GM12878 (cell line): ENCODE results near the gene CNGA1. TPM values are rescaled to one million over a fixed set of nuclear protein-coding genes. Genes with fewer than 3 reads are reported as not detected.
"Not testable (repeated sequence)": the region's sequence is repeated elsewhere in the genome, so short reads cannot be mapped to it uniquely, and the experiment has no call there.

Experiments
- ATAC-seq: fragments of 200-7000 bp; cut with Tn5 transposase; 3 replicates; pipeline ENCODE4 v1.9.1; 2020; ENCODE audit warnings: mild to moderate bottlenecking, moderate library complexity
- BruUV-seq: library from RNA; stranded (reverse); fragments of 400-500 nt; replicated peaks from 2 replicates; lab custom pipeline; 2021; lab: Mats Ljungman, UMichigan
- CTCF ChIA-PET: fragments of 300-600 bp; sonication (Branson Sonifier 250); formaldehyde crosslinking; extraction: SDS; loops from one replicate; lab custom pipeline; 2021; ENCODE audit warnings: inconsistent platforms; lab: Yijun Ruan, JAX
- POLR2A ChIA-PET: fragments of 350-600 bp; formaldehyde crosslinking; extraction: SDS; loops from one replicate; lab custom pipeline; 2021; ENCODE audit warnings: inconsistent platforms; lab: Charles Lee
- RAD21 ChIA-PET: fragments of 300-600 bp; sonication (Branson Sonifier 250); formaldehyde crosslinking; loops from one replicate; lab custom pipeline; 2023; ENCODE audit warnings: antibody characterized with exemption; ENCODE audit not compliant: unreplicated experiment; lab: Charles Lee
- SMC1A ChIA-PET: fragments of 300-600 bp; sonication (Branson Sonifier 250); formaldehyde crosslinking; loops from one replicate; lab custom pipeline; 2023; ENCODE audit not compliant: unreplicated experiment, uncharacterized antibody; lab: Charles Lee
- DNase-seq: peaks from one replicate; pipeline ENCODE4 v3.0.0-alpha.2; 2011; ENCODE audit warnings: low read depth, low spot score
- FAIRE-seq: peaks from 3 replicates; lab custom pipeline; 2011; peaks lifted over from hg19 to GRCh38; lab: Jason Lieb, UNC
- H2AFZ ChIP-seq: 2 replicates; pipeline ENCODE4 v1.6.0; 2011; ENCODE audit warnings: low read depth, low read length, control low read depth; ENCODE audit not compliant: control insufficient read depth
- H3K27ac ChIP-seq: 2 replicates; pipeline ENCODE4 v1.5.1; 2011; ENCODE audit warnings: control low read depth; ENCODE audit not compliant: control insufficient read depth, insufficient read depth
- H3K27me3 ChIP-seq, 2 experiments: replicated peaks in 1 of 2; 2 replicates each; pipeline versions ENCODE4 v1.6.0 to v1.6.1; 2011; ENCODE audit warnings: low read length in 1 of 2; ENCODE audit not compliant: control insufficient read depth in 2 of 2, insufficient read depth in 2 of 2
- H3K36me3 ChIP-seq, 2 experiments: 2 replicates each; pipeline ENCODE4 v1.5.1; 2011; ENCODE audit warnings: low read length in 1 of 2; ENCODE audit not compliant: control insufficient read depth in 2 of 2, insufficient read depth in 2 of 2
- H3K4me1 ChIP-seq: 2 replicates; pipeline ENCODE4 v1.6.1; 2011; ENCODE audit warnings: mild to moderate bottlenecking, low read length, moderate library complexity, mixed read lengths; ENCODE audit not compliant: control insufficient read depth, insufficient read depth
- H3K4me2 ChIP-seq: 2 replicates; pipeline ENCODE4 v1.6.0; 2011; ENCODE audit warnings: control low read depth; ENCODE audit not compliant: control insufficient read depth, insufficient read depth
- H3K4me3 ChIP-seq: fragments of 200-600 bp; sonication (generic); 2 replicates; pipeline ENCODE4 v1.5.1; 2016
- H3K79me2 ChIP-seq: 2 replicates; pipeline ENCODE4 v1.6.0; 2011; ENCODE audit warnings: low read length; ENCODE audit not compliant: control insufficient read depth, insufficient read depth
- H3K9ac ChIP-seq: 2 replicates; pipeline ENCODE4 v1.8.0; 2011; ENCODE audit warnings: low read length, control low read depth, mixed read lengths; ENCODE audit not compliant: control insufficient read depth, insufficient read depth
- H3K9me3 ChIP-seq: replicated peaks from 3 replicates; pipeline ENCODE4 v1.5.1; 2011; ENCODE audit warnings: mild to moderate bottlenecking, low read length; ENCODE audit not compliant: control insufficient read depth, insufficient read depth
- H4K20me1 ChIP-seq: 2 replicates; pipeline ENCODE4 v1.6.0; 2011; ENCODE audit not compliant: control insufficient read depth, insufficient read depth
- CHD4 ChIP-seq: fragments of 200-600 bp; sonication (generic); IDR thresholded peaks from 2 replicates; pipeline ENCODE4 v1.6.1; 2016; ENCODE audit warnings: mild to moderate bottlenecking
- HCFC1 ChIP-seq: fragments of 150-350 bp; IDR thresholded peaks from 2 replicates; pipeline ENCODE4 v1.6.1; 2014; ENCODE audit warnings: low read length
- RELB ChIP-seq: fragments of 450-650 bp; IDR thresholded peaks from 2 replicates; pipeline ENCODE4 v1.6.1; 2017; ENCODE audit warnings: low read depth, mild to moderate bottlenecking, moderate library complexity
- WGBS: methylation state at CpG from one replicate; pipeline ENCODE4 v1.1.6; 2016; ENCODE audit warnings: low lambda C conversion rate; ENCODE audit not compliant: insufficient replicate concordance, insufficient coverage; ENCODE audit errors: missing lambda C conversion rate; 5-methylcytosine and 5-hydroxymethylcytosine counted together
- in situ Hi-C: fragments of 300-500 bp; cut with MboI; formaldehyde crosslinking; loops from 9 replicates; pipeline ENCODE4 v1.14.3; 2018; ENCODE audit warnings: mixed read lengths
- intact Hi-C: fragments of 100-400 bp; cut with micrococcal nuclease; formaldehyde crosslinking; loops from one replicate; pipeline ENCODE4 v1.14.2; 2022; ENCODE audit not compliant: unreplicated experiment
- polyA plus RNA-seq, 11 experiments: library from polyadenylated mRNA; depleted of rRNA in 4 of 11; unstranded in 6 of 11; stranded (reverse) in 5 of 11; fragments of >200 nt; fragmentation: Nextera tagmentation in 4 of 11; fragmentation: Illumina TruSeq in 1 of 11; extraction: Ambion mirVana in 4 of 11; extraction: Trizol in 1 of 11; gene quantifications; 1 replicate in 1 of 11; 2 replicates in 10 of 11; pipeline versions ENCODE4 v1.2.1 to v1.2.3, GENCODE V29; 2011 to 2016; ENCODE audit warnings: inconsistent platforms in 2 of 11, missing spikeins in 2 of 11, low read depth in 1 of 11
- total RNA-seq, 4 experiments: library from RNA; depleted of rRNA in 3 of 4; stranded (reverse); fragments of >200 nt in 3 of 4; fragmentation: Illumina TruSeq in 1 of 4; extraction: Trizol in 1 of 4; gene quantifications; 2 replicates each; pipeline versions ENCODE4 v1.2.1 to v1.2.3, GENCODE V29; 2013 to 2021

CNGA1 gene
- total and polyA plus RNA-seq, 10 of the 15 experiments (the other 5 are each of a cell fraction or from before 2014, with no cell fraction given) = 0.38 to 14.2 (median 5.1) TPM

- Histone ChIP-seq H3K4me3 (no peak overlapping the region), H3K9me3 (peaks cover 3% of the 10 kb centered on the region), H4K20me1 (no peaks in the 10 kb centered on the region), H2AFZ (no peak overlapping the region), H3K27ac (no peak overlapping the region), H3K4me1 (no peaks in the 10 kb centered on the region), H3K79me2 (no peaks in the 10 kb centered on the region), H3K27me3 (no peaks in the 10 kb centered on the region), H3K4me2 (no peak overlapping the region), H3K36me3 (no peaks in the 10 kb centered on the region), H3K9ac (no peak overlapping the region)
- FAIRE-seq = no peak
- whole genome bisulfite sequencing = 59% methylated on average over 4 of the region's 4 CpGs
- intact Hi-C loops = no loop called here
- RAD21 ChIA-PET = interaction anchor here (0.7 kb wide), 1 partner anchor 76 kb away, joined by 3 read pairs; no protein-coding TSS in a partner anchor
- SMC1A ChIA-PET = interaction anchor here (1.0 to 1.4 kb wide), 2 partner anchors 10 to 72 kb away, joined by 3 read pairs; no protein-coding TSS in a partner anchor
- POLR2A ChIA-PET = no interaction called here
- no peak for ATAC-seq
- no peak for DNase-seq
- BruUV-seq = no TSS peak
- in situ Hi-C loops = no loop called here
- CTCF ChIA-PET = interaction anchor here (0.5 to 1.2 kb wide), 4 partner anchors 13 to 112 kb away, joined by 3 to 5 read pairs (median 3); no protein-coding TSS in a partner anchor
- TF ChIP-seq RELB (no peak), CHD4 (no peak), HCFC1 (no peak)
These were observed 4.8 kb downstream of the CNGA1 start for GRCh38 chr4:48011722-48012121.

GRCh38 chr4:48010906-48011305 lies 5.6 kb downstream of the CNGA1 start:
- ATAC-seq, intact Hi-C loops: not testable (repeated sequence)

More at GRCh38 chr4:48010906-48011305, 5.6 kb downstream of the CNGA1 start:
- H3K27me3 ChIP-seq, H3K9me3 ChIP-seq, H3K27ac ChIP-seq, H2AFZ ChIP-seq, DNase-seq, H3K4me1 ChIP-seq, H3K4me2 ChIP-seq, RAD21 ChIA-PET, H3K4me3 ChIP-seq, POLR2A ChIA-PET, H3K9ac ChIP-seq, H3K79me2 ChIP-seq, FAIRE-seq, H3K36me3 ChIP-seq, H4K20me1 ChIP-seq, BruUV-seq, in situ Hi-C loops: not testable (repeated sequence)
- CTCF ChIA-PET = interaction anchor here (1.1 to 1.9 kb wide), 6 partner anchors 23 to 99 kb away, joined by 3 to 6 read pairs (median 4); no protein-coding TSS in a partner anchor
- SMC1A ChIA-PET = interaction anchor here (0.7 to 1.9 kb wide), 6 partner anchors 15 to 73 kb away, joined by 3 to 5 read pairs (median 3); no protein-coding TSS in a partner anchor
- 56% methylated on average over 6 of the region's 6 CpGs for WGBS
